ENCODE measurements around the gene ZFAND5. TPM values are rescaled to one million over a fixed set of nuclear protein-coding genes. Genes with fewer than 3 reads are reported as not detected.

The ZFAND5 gene
- total RNA-seq, 4 donors from 2014 or later = 105 to 281 (median 137) TPM

DNA sequence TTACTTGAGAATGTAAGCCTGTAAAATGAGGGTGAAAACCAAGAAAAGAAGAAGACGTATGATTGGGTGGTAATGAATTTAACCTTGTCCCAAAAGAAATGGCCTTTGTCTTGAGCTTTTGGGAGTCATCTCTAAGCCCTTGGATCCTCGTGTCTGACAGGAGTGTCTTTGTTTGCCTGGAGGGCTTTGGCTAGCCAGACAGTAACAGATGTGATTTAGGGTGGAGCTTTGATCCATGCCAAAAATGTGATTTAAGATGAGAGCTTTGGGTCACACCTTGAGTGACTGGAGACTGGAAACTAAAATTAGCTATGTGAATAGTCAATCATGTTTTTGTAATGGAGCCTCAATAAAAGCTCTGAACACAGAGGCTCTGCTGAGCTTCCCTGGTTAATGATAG is 25.9 kb upstream of the ZFAND5 start:
- Histone ChIP-seq H3K4me3 (no peak overlapping the region), H3K4me1 (peaks cover under 1% of the 10 kb centered on the region), H3K27ac (no peak overlapping the region), H3K36me3 (no peaks in the 10 kb centered on the region), H3K27me3 (no peaks in the 10 kb centered on the region), H3K9me3 (no peaks in the 10 kb centered on the region)
- no peak for DNase-seq (ENCODE audit: low spot score in 2 of 2)
- TF ChIP-seq, protein P1, sequence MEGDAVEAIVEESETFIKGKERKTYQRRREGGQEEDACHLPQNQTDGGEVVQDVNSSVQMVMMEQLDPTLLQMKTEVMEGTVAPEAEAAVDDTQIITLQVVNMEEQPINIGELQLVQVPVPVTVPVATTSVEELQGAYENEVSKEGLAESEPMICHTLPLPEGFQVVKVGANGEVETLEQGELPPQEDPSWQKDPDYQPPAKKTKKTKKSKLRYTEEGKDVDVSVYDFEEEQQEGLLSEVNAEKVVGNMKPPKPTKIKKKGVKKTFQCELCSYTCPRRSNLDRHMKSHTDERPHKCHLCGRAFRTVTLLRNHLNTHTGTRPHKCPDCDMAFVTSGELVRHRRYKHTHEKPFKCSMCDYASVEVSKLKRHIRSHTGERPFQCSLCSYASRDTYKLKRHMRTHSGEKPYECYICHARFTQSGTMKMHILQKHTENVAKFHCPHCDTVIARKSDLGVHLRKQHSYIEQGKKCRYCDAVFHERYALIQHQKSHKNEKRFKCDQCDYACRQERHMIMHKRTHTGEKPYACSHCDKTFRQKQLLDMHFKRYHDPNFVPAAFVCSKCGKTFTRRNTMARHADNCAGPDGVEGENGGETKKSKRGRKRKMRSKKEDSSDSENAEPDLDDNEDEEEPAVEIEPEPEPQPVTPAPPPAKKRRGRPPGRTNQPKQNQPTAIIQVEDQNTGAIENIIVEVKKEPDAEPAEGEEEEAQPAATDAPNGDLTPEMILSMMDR (IDR thresholded peaks at IDR 0.05) = no peak
- TF ChIP-seq POLR2A (IDR thresholded peaks at IDR 0.05) = no peak
- TF ChIP-seq EP300 (IDR thresholded peaks at IDR 0.05) = no peak
- no peak for TF ChIP-seq POLR2AphosphoS5 (IDR thresholded peaks at IDR 0.05)
- 59% methylated on average over 2 of the region's 2 CpGs for WGBS

DNA sequence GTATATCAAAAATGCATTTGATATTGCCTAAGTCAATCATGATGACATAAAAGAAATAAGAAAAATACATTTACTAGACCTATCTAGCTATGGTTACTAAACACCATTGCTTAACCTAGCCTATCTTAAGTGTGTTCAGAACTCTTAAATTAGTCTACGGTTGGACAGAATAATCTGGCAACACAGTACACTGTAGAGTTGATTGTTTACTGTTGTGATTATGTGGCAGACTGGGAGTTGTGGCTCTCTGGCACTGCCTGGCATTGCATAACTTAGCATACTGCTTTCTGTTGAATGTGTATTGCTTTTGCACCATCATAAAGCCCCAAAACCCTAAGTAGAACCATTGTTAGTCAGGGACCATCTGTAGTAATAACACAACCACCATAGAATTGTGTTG is 21.2 kb upstream of the ZFAND5 start:
- Histone ChIP-seq H3K9me3 (no peaks in the 10 kb centered on the region), H3K27ac (no peak overlapping the region), H3K36me3 (no peaks in the 10 kb centered on the region), H3K27me3 (no peaks in the 10 kb centered on the region), H3K4me1 (no peaks in the 10 kb centered on the region), H3K4me3 (no peak overlapping the region)
- TF ChIP-seq POLR2A (IDR thresholded peaks at IDR 0.05) = no peak
- TF ChIP-seq, protein P1 (IDR thresholded peaks at IDR 0.05) = no peak
- TF ChIP-seq EP300 (IDR thresholded peaks at IDR 0.05) = no peak
- TF ChIP-seq POLR2AphosphoS5 (IDR thresholded peaks at IDR 0.05) = no peak
- DNase-seq (ENCODE audit: low spot score in 2 of 2) = no peak
- WGBS = 85% methylated on average over 1 of the region's 1 CpG

DNA sequence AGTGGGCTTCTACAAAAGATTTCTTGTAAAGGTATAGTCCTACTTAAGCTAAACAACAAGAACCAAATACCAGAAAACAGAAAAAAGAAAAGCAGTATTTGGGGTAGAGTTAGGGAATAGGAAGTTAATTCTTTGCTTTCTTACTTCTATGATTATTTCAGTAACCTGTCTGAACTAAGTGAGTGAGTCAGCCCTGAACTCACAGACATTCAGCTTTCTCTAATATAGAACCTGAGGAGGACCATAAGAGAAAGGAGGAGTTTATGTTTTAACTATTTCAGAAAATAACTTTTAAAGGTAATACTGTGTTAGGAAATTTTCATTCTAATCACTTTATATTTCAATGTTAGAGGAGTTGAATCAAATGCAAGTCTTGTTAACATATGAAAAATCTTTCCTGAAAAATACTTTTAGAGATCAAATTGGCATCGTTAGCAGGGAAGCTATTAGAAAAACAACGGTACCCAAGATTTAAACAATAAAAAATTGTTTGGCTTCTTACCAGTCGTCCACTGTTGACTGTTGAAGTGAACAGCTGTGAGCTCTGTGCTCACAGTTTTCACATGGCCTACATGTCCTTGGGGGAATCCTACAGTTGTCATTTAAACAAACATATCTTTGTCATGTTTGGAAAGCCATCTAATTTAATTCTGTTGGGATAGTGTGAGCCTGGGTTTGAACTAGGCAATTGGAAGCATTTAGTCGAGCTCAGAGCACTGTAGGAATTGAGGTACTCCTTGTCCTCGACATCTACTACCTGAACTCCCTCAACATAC is 19.9 kb upstream of the ZFAND5 start:
- TF ChIP-seq POLR2AphosphoS5 (IDR thresholded peaks at IDR 0.05) (no peak), EP300 (IDR thresholded peaks at IDR 0.05) (no peak), POLR2A (IDR thresholded peaks at IDR 0.05) (no peak)
- TF ChIP-seq, protein P1 (IDR thresholded peaks at IDR 0.05) = no peak
- Histone ChIP-seq H3K36me3 (no peaks in the 10 kb centered on the region), H3K4me1 (no peaks in the 10 kb centered on the region), H3K27me3 (no peaks in the 10 kb centered on the region), H3K27ac (no peak overlapping the region), H3K9me3 (no peaks in the 10 kb centered on the region), H3K4me3 (no peak overlapping the region)
- no peak for DNase-seq (ENCODE audit: low spot score in 2 of 2)
- WGBS = 55% methylated on average over 5 of the region's 5 CpGs

DNA sequence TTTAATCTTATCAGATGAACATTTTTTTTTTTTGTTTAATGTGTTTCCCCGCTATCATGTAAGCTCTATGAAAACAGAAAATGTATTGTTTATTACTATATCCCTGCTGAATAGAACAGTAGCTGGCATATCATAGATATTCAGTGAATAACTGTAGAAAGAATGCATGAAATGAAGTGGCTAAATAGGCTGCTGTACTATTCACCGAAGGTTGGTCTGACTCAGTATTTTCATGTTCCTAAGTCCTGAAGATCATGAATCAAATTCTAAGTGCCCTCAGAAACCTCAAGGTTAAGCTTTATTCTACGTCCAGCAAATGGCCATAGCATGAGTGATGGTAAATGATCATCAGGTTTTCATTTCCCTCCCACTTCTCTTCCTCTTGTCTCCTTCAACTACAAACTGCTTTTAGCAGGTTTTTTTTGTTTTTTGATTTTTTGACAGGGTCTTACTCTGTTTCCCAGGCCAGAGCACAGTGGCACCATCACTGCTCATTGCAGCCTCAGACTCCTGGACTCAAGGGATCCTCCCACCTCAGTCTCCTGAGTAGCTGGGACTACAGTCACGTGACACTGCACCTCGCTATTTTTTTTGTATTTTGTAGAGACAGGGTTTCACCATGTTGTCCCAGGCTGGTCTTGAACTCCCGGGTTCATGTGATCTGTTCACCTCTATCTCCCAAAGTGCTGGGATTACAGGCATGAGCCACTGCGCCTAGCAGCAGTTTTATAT is 19.1 kb upstream of the ZFAND5 start:
- Histone ChIP-seq H3K36me3 (no peaks in the 10 kb centered on the region), H3K4me1 (no peaks in the 10 kb centered on the region), H3K4me3 (no peak overlapping the region), H3K9me3 (no peaks in the 10 kb centered on the region), H3K27me3 (no peaks in the 10 kb centered on the region), H3K27ac (no peak overlapping the region)
- TF ChIP-seq POLR2A (IDR thresholded peaks at IDR 0.05) (no peak), EP300 (IDR thresholded peaks at IDR 0.05) (no peak), POLR2AphosphoS5 (IDR thresholded peaks at IDR 0.05) (no peak)
- TF ChIP-seq, protein P1 (IDR thresholded peaks at IDR 0.05) = no peak
- DNase-seq (ENCODE audit: low spot score in 2 of 2) = no peak
- WGBS = 83% methylated on average over 7 of the region's 7 CpGs

DNA sequence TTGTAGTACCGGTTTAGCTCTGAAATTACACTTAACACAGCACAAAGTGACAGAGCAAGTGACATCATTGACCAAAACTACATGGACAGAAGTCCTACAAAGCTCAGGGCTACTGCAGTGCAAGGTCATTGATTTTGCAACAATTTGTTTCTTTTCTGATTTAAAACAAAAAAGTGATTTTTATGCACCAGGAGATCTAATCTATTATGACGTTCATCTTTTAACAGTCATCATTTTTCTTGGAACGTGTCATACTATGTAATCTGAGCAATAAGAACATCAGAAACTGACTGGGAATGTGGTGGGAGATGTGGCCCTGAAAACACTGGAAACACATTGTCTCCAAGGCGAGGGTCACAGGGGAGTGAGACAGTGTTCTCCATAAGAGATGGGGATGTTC is 17.4 kb upstream of the ZFAND5 start:
- no peaks in the 10 kb centered on the region for H3K36me3 ChIP-seq
- DNase-seq (ENCODE audit: low spot score in 2 of 2) = no peak
- no peaks in the 10 kb centered on the region for H3K4me1 ChIP-seq
- H3K9me3 ChIP-seq = no peaks in the 10 kb centered on the region
- WGBS = 81% methylated on average over 4 of the region's 4 CpGs
- TF ChIP-seq EP300 (IDR thresholded peaks at IDR 0.05) = no peak
- TF ChIP-seq, protein P1 (IDR thresholded peaks at IDR 0.05) = no peak
- H3K27me3 ChIP-seq = no peaks in the 10 kb centered on the region
- no peak overlapping the region for H3K27ac ChIP-seq
- no peak overlapping the region for H3K4me3 ChIP-seq
